Kidney glomerular epithelial cell (primary cell): Measurements from ENCODE around the gene LGR5.
A peak's percentile ranks its signal among the peaks of the same experiment; 100 is the strongest.

Experiments
- DNase-seq: peaks from one replicate; lab custom pipeline; 2025; lab: John Stamatoyannopoulos, UW

The LGR5 gene

GRCh38 chr12:71439362-71439612 is 311 bp upstream of the LGR5 start:
- DNase-seq: no peak

GRCh38 chr12:71440345-71440762 is 756 bp downstream of the LGR5 start:
- no peak for DNase-seq

- DNase-seq: no peak
These were observed 1.5 kb downstream of the LGR5 start for GRCh38 chr12:71440763-71441748.

GRCh38 chr12:71441836-71442566 is 2.4 kb downstream of the LGR5 start:
- no peak for DNase-seq

GRCh38 chr12:71442567-71442931 is 3.0 kb downstream of the LGR5 start:
- no peak for DNase-seq

- no peak for DNase-seq
These were observed 5.5 kb downstream of the LGR5 start for GRCh38 chr12:71445071-71445470.

GRCh38 chr12:71447691-71448132 is 8.1 kb downstream of the LGR5 start:
- DNase-seq: no peak

- peak; percentile 60 for DNase-seq
These were observed 8.6 kb downstream of the LGR5 start for GRCh38 chr12:71448150-71448581.

- DNase-seq: no peak
These were observed 9.9 kb downstream of the LGR5 start for GRCh38 chr12:71449373-71450070.

- no peak for DNase-seq
These were observed 12.4 kb downstream of the LGR5 start for GRCh38 chr12:71452006-71452405.

- no peak for DNase-seq
These were observed 15.6 kb downstream of the LGR5 start for GRCh38 chr12:71455028-71455737.

- DNase-seq: no peak
These were observed 16.7 kb downstream of the LGR5 start for GRCh38 chr12:71456316-71456715.

GRCh38 chr12:71456990-71457389 is 17.4 kb downstream of the LGR5 start:
- DNase-seq: no peak

GRCh38 chr12:71460318-71460717 is 20.7 kb downstream of the LGR5 start:
- no peak for DNase-seq

- DNase-seq: no peak
These were observed 21.4 kb downstream of the LGR5 start for GRCh38 chr12:71460850-71461609.

GRCh38 chr12:71461787-71462328 is 22.3 kb downstream of the LGR5 start:
- no peak for DNase-seq

- DNase-seq: no peak
These were observed 26.2 kb downstream of the LGR5 start for GRCh38 chr12:71465796-71466195.

GRCh38 chr12:71469258-71469750 is 29.7 kb downstream of the LGR5 start:
- DNase-seq: no peak

- DNase-seq: no peak
These were observed 32.9 kb downstream of the LGR5 start for GRCh38 chr12:71472441-71472911.

GRCh38 chr12:71474791-71475190 is 35.2 kb downstream of the LGR5 start:
- DNase-seq: no peak

- no peak for DNase-seq
These were observed 35.7 kb downstream of the LGR5 start for GRCh38 chr12:71475280-71475679.
